ENCODE results near the gene AGBL4.

Gene AGBL4

GRCh38 chr1:48500541-48501450 lies 1523.0 kb downstream of the AGBL4 start:
- no peak for DNase-seq

GRCh38 chr1:48499211-48499735 lies 1524.5 kb downstream of the AGBL4 start:
- DNase-seq, result no peak

GRCh38 chr1:48498096-48498791 lies 1525.5 kb downstream of the AGBL4 start:
- no peak for DNase-seq

GRCh38 chr1:48495911-48496310 lies 1527.8 kb downstream of the AGBL4 start:
- no peak for DNase-seq

- no peak for DNase-seq
These were observed 1528.6 kb downstream of the AGBL4 start for GRCh38 chr1:48495166-48495565.

- DNase-seq, result no peak
These were observed 1529.6 kb downstream of the AGBL4 start for GRCh38 chr1:48493970-48494769.

GRCh38 chr1:48493041-48493440 lies 1530.7 kb downstream of the AGBL4 start:
- DNase-seq, result no peak

- no peak for DNase-seq
These were observed 1531.4 kb downstream of the AGBL4 start for GRCh38 chr1:48492392-48492791.

GRCh38 chr1:48488721-48489120 lies 1535.0 kb downstream of the AGBL4 start:
- DNase-seq, result no peak

All from cortex of kidney (tissue), 1 donor.